Measurements from ENCODE around the gene ARID3A. TPM values are rescaled to one million over a fixed set of nuclear protein-coding genes. Genes with fewer than 3 reads are reported as not detected.
A peak's percentile ranks its signal among the peaks of the same experiment; 100 is the strongest.

ARID3A gene
- total RNA-seq, 1 experiment from 2014 or later: 28.9 TPM

- no peak for DNase-seq (ENCODE audit: low read depth, low spot score)
- intact Hi-C loops (cut with micrococcal nuclease; ENCODE audit: unreplicated experiment) (loop anchor here (5.0 kb wide), 1 partner anchor 142 kb away; the partner anchor contains the start of gene CFD), in situ Hi-C loops (cut with HindIII; ENCODE audit: low pct_unique_long_range_greater_than_20kb, low sequenced_read_pairs) (no loop called here)
- Histone ChIP-seq H3K27me3 (ENCODE audit: control insufficient read depth, insufficient read depth, low read length) (no peaks in the 10 kb centered on the region), H3K36me3 (ENCODE audit: control insufficient read depth, insufficient read depth, low read length) (no peaks in the 10 kb centered on the region), H3K27ac (ENCODE audit: low read length) (no peak overlapping the region), H3K9me3 (ENCODE audit: control insufficient read depth, insufficient read depth, low read depth, low read length) (no peaks in the 10 kb centered on the region), H3K4me3 (ENCODE audit: low read depth in 2 of 2, low read length in 2 of 2) (no peak overlapping the region), H3K4me1 (ENCODE audit: control insufficient read depth, insufficient read depth, low read length) (peaks cover 8% of the 10 kb centered on the region)
- ChIA-PET POLR2A (no interaction called here), CTCF (interaction anchor here (0.7 kb wide), 1 partner anchor 64 kb away, joined by 7 read pairs; no protein-coding TSS in a partner anchor)
- BruUV-seq (replicated peaks): no TSS peak
- no peak for TF ChIP-seq SIN3A (IDR thresholded peaks at IDR 0.05; ENCODE audit: borderline replicate concordance, insufficient read depth, low read depth, low read length)
- TF ChIP-seq CTCF (IDR thresholded peaks at IDR 0.05): no peak
- no peak for TF ChIP-seq TCF7L2 (IDR thresholded peaks at IDR 0.05; ENCODE audit: low read depth, low read length)
- no peak for TF ChIP-seq POLR2AphosphoS5 (IDR thresholded peaks at IDR 0.05; ENCODE audit: low read depth, low read length)
- no peak for TF ChIP-seq REST (IDR thresholded peaks at IDR 0.05; ENCODE audit: insufficient read depth in 1 of 2, low read depth in 2 of 2, low read length in 1 of 2)
- no peak for ATAC-seq
Measured at GRCh38 chr19:999379-999719, 73.5 kb downstream of the ARID3A start.

- ATAC-seq (peak; percentile 66), DNase-seq (ENCODE audit: low read depth, low spot score) (no peak)
- CTCF ChIA-PET: no interaction called here
- Histone ChIP-seq H3K4me3 (ENCODE audit: low read depth in 2 of 2, low read length in 2 of 2) (peak within 1 kb of the TSS; percentile 30 to 41), H3K9me3 (ENCODE audit: control insufficient read depth, insufficient read depth, low read depth, low read length) (no peaks in the 10 kb centered on the region), H3K36me3 (ENCODE audit: control insufficient read depth, insufficient read depth, low read length) (no peaks in the 10 kb centered on the region), H3K27ac (ENCODE audit: low read length) (no peak within 1 kb of the TSS), H3K27me3 (ENCODE audit: control insufficient read depth, insufficient read depth, low read length) (no peaks in the 10 kb centered on the region), H3K4me1 (ENCODE audit: control insufficient read depth, insufficient read depth, low read length) (peaks cover 7% of the 10 kb centered on the region)
- intact Hi-C loops (cut with micrococcal nuclease; ENCODE audit: unreplicated experiment): no loop called here
- BruUV-seq (replicated peaks): no TSS peak
- no peak for TF ChIP-seq TCF7L2 (IDR thresholded peaks at IDR 0.05; ENCODE audit: low read depth, low read length)
- 0 out of 2 replicates have a peak, but pooled peaks have one; percentile 34 for TF ChIP-seq SIN3A (IDR thresholded peaks at IDR 0.05; ENCODE audit: borderline replicate concordance, insufficient read depth, low read depth, low read length)
- peak; percentile 86 for TF ChIP-seq CTCF (IDR thresholded peaks at IDR 0.05)
- POLR2A ChIA-PET: no interaction called here
- in situ Hi-C loops (cut with HindIII; ENCODE audit: low pct_unique_long_range_greater_than_20kb, low sequenced_read_pairs): no loop called here
Measured at GRCh38 chr19:1000095-1000494, 74.3 kb downstream of the ARID3A start, which contains the start of gene GRIN3B. Gene GRIN3B (plus strand): TSS chr19:1000419. CDS start chr19:1000438, 19 bp downstream.

Data from Panc1 (cell line).